GM23248 (cell line): ENCODE results near the gene HSD17B2.

Experiments used
- EZH2 ChIP-seq: fragments of 200-600 bp; sonication (generic); IDR thresholded peaks from 2 replicates; pipeline ENCODE4 v1.6.1; 2018; ENCODE audit warnings: antibody characterized with exemption, mild to moderate bottlenecking; ENCODE audit not compliant: insufficient read depth, poor library complexity, severe bottlenecking
- EZH2phosphoT487 ChIP-seq: fragments of 200-600 bp; sonication (generic); IDR thresholded peaks from 2 replicates; pipeline ENCODE4 v1.6.1; 2018; ENCODE audit warnings: antibody characterized with exemption, moderate library complexity, mild to moderate bottlenecking, low read depth; ENCODE audit not compliant: insufficient read depth

DNA sequence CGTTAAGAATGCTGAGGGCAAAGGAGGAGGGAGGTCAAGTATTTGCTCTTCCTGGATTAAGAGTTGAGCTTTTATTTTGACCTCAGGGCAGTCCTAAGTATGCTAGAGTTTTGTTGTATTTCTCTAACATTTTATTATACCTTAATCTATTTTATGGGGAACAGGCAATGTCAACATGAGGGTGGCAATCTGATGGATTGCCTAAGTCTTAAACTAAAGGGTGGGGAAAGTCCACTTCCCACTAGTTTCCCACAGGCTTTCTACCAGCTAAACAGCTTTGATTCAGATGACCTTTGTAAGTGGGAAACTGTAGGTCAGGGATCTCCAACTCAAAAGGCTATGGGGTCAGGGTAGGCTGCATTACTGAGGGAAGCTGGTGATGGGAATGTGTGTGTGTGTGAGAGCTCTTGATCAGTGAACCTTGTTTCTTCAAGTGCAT lies 24.9 kb downstream of the HSD17B2 start:
- TF ChIP-seq EZH2, result no peak
- no peak for TF ChIP-seq EZH2phosphoT487
